Endothelial cell of umbilical vein (primary cell): ENCODE measurements around the gene STXBP5. TPM values are rescaled to one million over a fixed set of nuclear protein-coding genes. Genes with fewer than 3 reads are reported as not detected.
A peak's percentile ranks its signal among the peaks of the same experiment; 100 is the strongest.

ENCODE experiments used
- BruUV-seq: library from RNA; stranded (reverse); fragments of 400-500 nt; replicated peaks from 2 replicates; lab custom pipeline; 2021; lab: Mats Ljungman, UMichigan
- CTCF ChIA-PET: fragments of 300-600, 350-600 bp; sonication (Branson Sonifier 250); formaldehyde crosslinking; loops from one replicate; lab custom pipeline; 2021; ENCODE audit warnings: antibody characterized with exemption, inconsistent platforms; lab: Charles Lee
- POLR2A ChIA-PET: fragments of 300-600, 350-600 bp; sonication (Branson Sonifier 250); formaldehyde crosslinking; loops from one replicate; lab custom pipeline; 2021; ENCODE audit warnings: antibody characterized with exemption, inconsistent platforms; lab: Charles Lee
- DNase-seq: peaks from one replicate; pipeline ENCODE4 v3.0.0-alpha.2; 2011; ENCODE audit warnings: low read depth, low spot score
- FAIRE-seq: peaks from 2 replicates; lab custom pipeline; 2011; peaks lifted over from hg19 to GRCh38; lab: Jason Lieb, UNC
- H2AFZ ChIP-seq: 2 replicates; pipeline ENCODE4 v1.6.0; 2012; ENCODE audit warnings: low read depth, low read length, control low read depth, inconsistent platforms
- H3K27ac ChIP-seq: 2 replicates; pipeline ENCODE4 v1.5.1; 2011; ENCODE audit warnings: low read depth, mild to moderate bottlenecking, control low read depth, low read length, moderate library complexity; ENCODE audit not compliant: insufficient read depth
- H3K27me3 ChIP-seq, 2 experiments: 2 replicates each; pipeline versions ENCODE4 v1.6.0 to v1.6.1; 2011; ENCODE audit warnings: low read length in 2 of 2, mixed read lengths in 1 of 2; ENCODE audit not compliant: control insufficient read depth in 2 of 2, insufficient read depth in 2 of 2
- H3K36me3 ChIP-seq, 2 experiments: 2 replicates in 1 of 2; 3 replicates in 1 of 2; pipeline ENCODE4 v1.5.1; 2011; ENCODE audit warnings: low read length in 2 of 2, mild to moderate bottlenecking in 1 of 2, moderate library complexity in 1 of 2; ENCODE audit not compliant: control insufficient read depth in 2 of 2, insufficient read depth in 2 of 2; ENCODE audit errors: extremely low read depth in 1 of 2
- H3K4me1 ChIP-seq: 3 replicates; pipeline ENCODE4 v1.5.1; 2011; ENCODE audit warnings: mild to moderate bottlenecking, low read length; ENCODE audit not compliant: control insufficient read depth, insufficient read depth; ENCODE audit errors: extremely low read depth
- H3K4me2 ChIP-seq: 2 replicates; pipeline ENCODE4 v1.6.1; 2011; ENCODE audit warnings: low read length, control low read depth, mixed read lengths; ENCODE audit not compliant: insufficient read depth
- H3K4me3 ChIP-seq, 3 experiments: fragments of 200-600 bp in 1 of 3; sonication (generic), shearing (Covaris generic) in 1 of 3; replicated peaks in 1 of 3; 2 replicates each; pipeline ENCODE4 v1.5.1; 2011 to 2016; ENCODE audit warnings: control low read depth in 3 of 3, low read length in 3 of 3, mild to moderate bottlenecking in 2 of 3, inconsistent platforms in 1 of 3, low read depth in 1 of 3, moderate library complexity in 1 of 3; ENCODE audit not compliant: insufficient read depth in 1 of 3
- H3K79me2 ChIP-seq: 2 replicates; pipeline ENCODE4 v1.6.0; 2012; ENCODE audit warnings: low read length, inconsistent platforms; ENCODE audit not compliant: control insufficient read depth, insufficient read depth
- H3K9ac ChIP-seq: replicated peaks from 2 replicates; pipeline ENCODE3; 2011; ENCODE audit warnings: low read length, control low read depth; ENCODE audit not compliant: insufficient read depth; ENCODE audit errors: extremely low read depth
- H3K9me1 ChIP-seq: replicated peaks from 3 replicates; pipeline ENCODE4 v1.6.0; 2011; ENCODE audit warnings: mild to moderate bottlenecking, low read length; ENCODE audit not compliant: control insufficient read depth, insufficient read depth; ENCODE audit errors: extremely low read depth
- H3K9me3 ChIP-seq: replicated peaks from 2 replicates; pipeline ENCODE4 v1.5.1; 2012; ENCODE audit warnings: low read length, inconsistent platforms; ENCODE audit not compliant: control insufficient read depth, insufficient read depth
- H4K20me1 ChIP-seq: replicated peaks from 2 replicates; pipeline ENCODE3; 2011; ENCODE audit warnings: mild to moderate bottlenecking, low read length; ENCODE audit not compliant: control insufficient read depth, insufficient read depth; ENCODE audit errors: extremely low read depth
- EZH2 ChIP-seq: IDR thresholded peaks from 2 replicates; pipeline ENCODE4 v1.6.1; 2012; ENCODE audit warnings: borderline replicate concordance, low read depth, mild to moderate bottlenecking, moderate library complexity, low read length, inconsistent platforms; ENCODE audit not compliant: severe bottlenecking
- GATA2 ChIP-seq: IDR thresholded peaks from 2 replicates; pipeline ENCODE4 v1.7.0; 2011; ENCODE audit warnings: low read depth, mild to moderate bottlenecking, moderate library complexity, mixed read lengths, low read length; ENCODE audit not compliant: insufficient read length, insufficient read depth
- MAX ChIP-seq: IDR thresholded peaks from 2 replicates; pipeline ENCODE4 v1.6.1; 2011; ENCODE audit not compliant: insufficient read depth, insufficient read length
- MYC ChIP-seq: IDR thresholded peaks from one replicate; pipeline ENCODE4 v1.6.1; 2011; ENCODE audit warnings: mild to moderate bottlenecking, low read depth, low read length
- POLR2A ChIP-seq: IDR thresholded peaks from 2 replicates; pipeline ENCODE4 v1.6.1; 2012; ENCODE audit warnings: low read depth, mild to moderate bottlenecking, control low read depth, low read length
- POLR2AphosphoS5 ChIP-seq: IDR thresholded peaks from 2 replicates; pipeline ENCODE4 v1.6.1; 2012; ENCODE audit warnings: low read depth, mild to moderate bottlenecking, control low read depth, low read length, moderate library complexity; ENCODE audit not compliant: insufficient read depth
- dilution Hi-C: fragments of 300-500 bp; cut with MboI; formaldehyde crosslinking; loops from one replicate; pipeline ENCODE4 v1.15.0; 2019; ENCODE audit warnings: low sequenced_read_pairs; ENCODE audit not compliant: extremely low pct_ligation_motif_present
- intact Hi-C: fragments of 100-400 bp; cut with micrococcal nuclease; formaldehyde crosslinking; loops from one replicate; pipeline ENCODE4 v1.10.0; 2022
- polyA plus RNA-seq, 4 experiments: library from polyadenylated mRNA; depleted of rRNA in 3 of 4; stranded (reverse) in 3 of 4; unstranded in 1 of 4; fragments of >200 nt; gene quantifications; 2 replicates each; pipeline versions ENCODE4 v1.2.1 to v1.2.3, GENCODE V29; 2011 to 2012; ENCODE audit warnings: missing spikeins in 1 of 4
- total RNA-seq: library from RNA; stranded (reverse); gene quantifications from 2 replicates; pipeline ENCODE4 v1.2.3, GENCODE V29; 2021
- TF ChIP-seq, protein P1 (sequence below), 2 donors: IDR thresholded peaks; 1 replicate in 1 of 2; 2 replicates in 1 of 2; pipeline ENCODE4 v1.5.1; 2011; ENCODE audit warnings: low read length in 2 of 2, mild to moderate bottlenecking in 2 of 2, moderate library complexity in 2 of 2, control low read depth in 1 of 2, inconsistent platforms in 1 of 2, low read depth in 1 of 2; ENCODE audit not compliant: insufficient read depth in 1 of 2; ENCODE audit errors: extremely low read depth in 1 of 2

Gene STXBP5
- total and polyA plus RNA-seq, 2 donors (not counting 3 experiments of a cell fraction or from before 2014, with no cell fraction given), result 7.1 to 21.8 TPM

DNA sequence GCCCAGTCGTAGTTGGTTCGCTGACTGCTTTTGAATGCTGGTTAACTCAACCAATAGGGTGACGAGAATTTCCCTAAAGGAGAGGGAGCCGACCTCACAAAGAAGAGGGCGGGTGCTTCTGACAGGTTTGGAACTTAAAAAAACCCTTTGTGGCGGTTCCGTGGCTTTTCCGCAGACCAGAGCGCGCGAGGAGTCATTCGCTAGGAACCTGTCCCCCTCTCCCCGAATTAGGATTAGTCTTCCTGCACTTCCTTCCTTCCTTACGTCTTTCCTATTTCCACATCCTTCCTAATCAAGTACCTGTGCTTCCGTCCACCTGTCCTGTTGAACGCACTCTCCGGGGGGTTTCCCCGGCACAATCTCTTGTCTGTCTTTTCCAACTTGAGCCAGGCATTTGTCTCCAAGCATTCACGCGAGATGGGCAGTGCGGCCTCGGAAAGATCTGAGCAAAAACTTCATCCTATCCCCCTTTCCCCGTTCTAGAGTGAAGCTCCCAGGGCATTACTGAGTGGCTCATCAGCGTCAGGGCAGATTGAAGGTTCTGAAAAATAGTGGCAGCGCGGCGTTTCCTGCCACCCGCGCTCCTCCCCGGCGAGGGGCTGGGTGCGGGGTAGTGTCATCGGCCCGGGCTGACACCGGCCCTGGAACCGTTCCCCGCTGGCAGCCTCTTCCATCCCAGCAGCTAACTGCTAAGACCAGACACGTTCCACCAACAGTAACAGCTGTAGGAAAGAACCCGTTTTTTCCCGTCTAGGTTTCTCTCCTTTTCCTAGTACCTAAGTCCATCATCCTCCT, 1.5 kb upstream of the STXBP5 start:
- peaks cover 29% of the 10 kb centered on the region for H3K79me2 ChIP-seq
- ChIA-PET CTCF (interaction anchor here (0.6 to 0.8 kb wide), 4 partner anchors 10 to 301 kb away, joined by 3 to 4 read pairs (median 3); no protein-coding TSS in a partner anchor), POLR2A (interaction anchor here (0.6 kb wide), 1 partner anchor 1468 kb away, joined by 5 read pairs; the partner anchor contains the start of gene EPM2A)
- H3K9me3 ChIP-seq, result no peaks in the 10 kb centered on the region
- TSS peak; percentile 42 for BruUV-seq
- peak overlapping the region; percentile 95 for H3K9ac ChIP-seq
- peak overlapping the region; percentile 97 for H3K4me2 ChIP-seq
- H4K20me1 ChIP-seq, result no peaks in the 10 kb centered on the region
- peak overlapping the region; percentile 58 to 92 (median 89) for H3K4me3 ChIP-seq
- dilution Hi-C loops, result no loop called here
- intact Hi-C loops, result loop anchor here (1.0 to 2.0 kb wide), 5 partner anchors 36 to 818 kb away; partner anchors contain the start of gene RAB32
- no peaks in the 10 kb centered on the region for H3K9me1 ChIP-seq
- peak overlapping the region; percentile 97 for H2AFZ ChIP-seq
- FAIRE-seq, result peak; percentile 96
- peak; percentile 95 for DNase-seq
- peaks cover 20% of the 10 kb centered on the region for H3K4me1 ChIP-seq
- H3K27me3 ChIP-seq, result no peaks in the 10 kb centered on the region
- H3K36me3 ChIP-seq, result no peaks in the 10 kb centered on the region
- TF ChIP-seq GATA2 (no peak), POLR2AphosphoS5 (peak; percentile 29), MYC (no peak), EZH2 (no peak), POLR2A (peak; percentile 61), MAX (no peak)
- TF ChIP-seq, protein P1, sequence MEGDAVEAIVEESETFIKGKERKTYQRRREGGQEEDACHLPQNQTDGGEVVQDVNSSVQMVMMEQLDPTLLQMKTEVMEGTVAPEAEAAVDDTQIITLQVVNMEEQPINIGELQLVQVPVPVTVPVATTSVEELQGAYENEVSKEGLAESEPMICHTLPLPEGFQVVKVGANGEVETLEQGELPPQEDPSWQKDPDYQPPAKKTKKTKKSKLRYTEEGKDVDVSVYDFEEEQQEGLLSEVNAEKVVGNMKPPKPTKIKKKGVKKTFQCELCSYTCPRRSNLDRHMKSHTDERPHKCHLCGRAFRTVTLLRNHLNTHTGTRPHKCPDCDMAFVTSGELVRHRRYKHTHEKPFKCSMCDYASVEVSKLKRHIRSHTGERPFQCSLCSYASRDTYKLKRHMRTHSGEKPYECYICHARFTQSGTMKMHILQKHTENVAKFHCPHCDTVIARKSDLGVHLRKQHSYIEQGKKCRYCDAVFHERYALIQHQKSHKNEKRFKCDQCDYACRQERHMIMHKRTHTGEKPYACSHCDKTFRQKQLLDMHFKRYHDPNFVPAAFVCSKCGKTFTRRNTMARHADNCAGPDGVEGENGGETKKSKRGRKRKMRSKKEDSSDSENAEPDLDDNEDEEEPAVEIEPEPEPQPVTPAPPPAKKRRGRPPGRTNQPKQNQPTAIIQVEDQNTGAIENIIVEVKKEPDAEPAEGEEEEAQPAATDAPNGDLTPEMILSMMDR (IDR thresholded peaks at IDR 0.05; ENCODE audit: extremely low read depth in 1 of 2, insufficient read depth in 1 of 2, low read depth in 1 of 2, low read length in 2 of 2), result no peak
- H3K27ac ChIP-seq, result peak overlapping the region; percentile 86
